Endometrium (tissue), 2 donors: ENCODE measurements around the gene NKX2-8.

Experiments
- FAIRE-seq: peaks from 2 replicates; lab custom pipeline; 2012; peaks lifted over from hg19 to GRCh38; lab: Jason Lieb, UNC
- donor health status: control.
- donor health status: control.

Gene NKX2-8

DNA sequence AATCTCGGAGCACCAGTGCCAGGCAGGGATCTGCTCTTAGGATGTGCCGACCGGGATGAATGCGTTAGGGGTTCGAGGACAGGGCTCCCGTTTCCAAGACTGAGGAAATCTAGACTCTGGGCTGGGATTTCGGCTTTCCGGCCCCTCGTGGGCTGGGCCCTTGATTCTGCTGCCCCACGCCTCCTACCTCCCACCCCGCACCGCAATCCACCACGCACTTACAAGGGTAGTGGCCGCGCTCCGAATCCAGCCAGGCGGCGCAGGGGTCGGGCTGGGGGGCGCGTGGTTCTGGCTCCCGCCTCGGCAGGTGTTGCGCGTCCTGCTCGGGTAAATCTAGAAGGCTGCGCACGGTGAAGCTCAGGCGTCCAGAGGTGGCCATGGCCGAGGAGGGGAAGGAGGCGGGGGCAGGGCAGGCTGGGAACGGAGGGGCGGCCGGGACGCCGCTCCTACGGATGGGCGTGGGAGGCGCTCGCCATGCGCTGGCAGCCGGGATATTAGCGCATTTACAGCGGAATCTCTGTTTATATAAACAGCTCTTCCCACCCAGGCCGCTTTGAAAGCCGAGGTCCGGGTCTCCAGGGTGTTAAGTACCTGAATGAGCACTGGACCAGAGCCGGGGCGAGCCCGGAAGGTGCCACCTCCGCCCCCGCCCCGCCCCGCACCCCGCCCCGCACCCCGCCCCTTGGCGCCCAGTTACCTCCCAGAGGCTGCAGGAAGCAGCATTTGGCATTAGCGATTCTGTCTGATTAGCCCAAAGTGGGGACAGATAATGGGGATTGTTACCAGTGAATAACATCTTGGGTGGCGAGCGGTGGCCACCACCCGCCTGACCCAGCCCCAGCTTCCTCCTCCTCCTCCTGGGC is at the start of gene NKX2-8:
NKX2-8 (minus strand) TSS at position 604 of the 863 bp plus-strand sequence; CDS start at position 379, 225 bp downstream.
- FAIRE-seq, result no peak

DNA sequence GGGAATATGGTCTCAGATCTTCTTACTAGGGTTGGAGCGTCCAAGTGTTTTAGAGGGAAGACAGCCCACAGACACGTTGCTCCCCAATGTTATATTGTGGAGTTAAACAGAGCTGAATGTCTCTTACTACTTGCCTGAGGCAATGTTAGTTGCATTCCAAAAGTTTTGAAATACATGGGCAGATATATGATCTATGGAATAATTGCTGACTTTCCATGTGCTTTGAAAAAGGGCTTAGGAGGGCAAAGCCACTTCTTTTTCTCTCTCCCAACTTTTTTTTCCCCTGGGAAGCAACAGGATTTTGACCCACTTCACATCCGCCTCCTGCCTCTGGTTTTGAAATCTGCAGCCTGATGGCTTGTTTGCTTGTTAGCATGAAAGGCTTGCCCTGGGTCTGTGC is 45.6 kb upstream of the NKX2-8 start:
- no peak for FAIRE-seq

DNA sequence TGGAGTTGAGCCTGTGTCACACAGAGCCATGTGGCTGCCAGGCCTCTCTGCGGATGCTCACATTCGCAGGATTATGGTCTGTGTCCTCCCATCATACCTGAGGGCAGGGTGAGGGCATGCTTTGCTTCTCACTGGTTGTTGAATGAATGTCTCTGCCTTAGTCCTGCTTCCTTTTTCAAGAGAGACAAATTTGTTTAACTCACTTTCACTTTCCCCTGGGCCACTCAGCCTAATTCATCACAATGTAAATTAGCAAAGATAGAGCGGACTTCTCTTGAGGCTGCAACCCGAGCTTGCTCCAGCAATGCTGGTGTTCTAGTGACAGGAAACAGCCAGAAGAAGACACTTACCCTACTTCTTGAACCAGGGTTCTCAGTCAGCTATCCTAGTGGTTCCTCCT is 43.7 kb upstream of the NKX2-8 start:
- no peak for FAIRE-seq

DNA sequence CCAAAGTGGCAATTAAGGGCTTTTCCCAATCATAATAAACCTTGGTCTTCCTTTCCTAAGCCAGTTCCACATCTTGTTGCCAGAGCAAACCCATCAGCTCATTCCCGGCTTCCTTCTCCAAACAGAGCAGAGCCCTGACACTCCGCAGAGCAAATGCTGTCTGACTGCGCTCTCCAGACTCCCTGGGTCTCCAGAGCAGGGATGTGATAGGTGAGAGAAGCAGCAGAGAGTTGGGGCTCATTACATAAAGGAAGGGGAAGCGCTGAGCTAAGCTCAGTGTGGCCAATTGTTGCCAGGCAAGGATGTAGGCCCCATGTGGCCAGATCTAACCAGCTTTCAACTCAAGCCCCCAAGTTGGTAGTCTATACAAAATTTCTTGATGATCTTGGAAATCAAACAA is 43.0 kb upstream of the NKX2-8 start:
- FAIRE-seq, result no peak

DNA sequence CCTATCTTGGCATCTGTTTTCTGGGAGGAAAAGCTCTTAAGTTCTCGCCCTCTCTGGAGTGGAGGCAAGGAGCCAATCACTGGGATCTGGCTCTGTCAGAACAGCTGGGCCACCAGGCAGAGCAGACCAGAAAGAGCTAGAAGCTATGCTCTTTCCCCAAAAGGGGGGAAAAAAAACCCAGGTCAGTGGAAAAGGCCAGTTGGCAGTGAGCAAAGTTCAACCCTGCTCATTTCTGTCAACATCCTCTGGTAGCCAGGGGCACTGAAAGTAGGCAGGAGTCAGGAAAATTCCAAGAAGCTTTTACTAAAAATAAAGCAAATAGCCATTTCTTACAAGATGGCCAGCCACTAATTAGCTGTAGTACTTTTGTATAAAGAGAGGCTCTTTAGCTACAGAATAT is 42.6 kb upstream of the NKX2-8 start:
- no peak for FAIRE-seq

DNA sequence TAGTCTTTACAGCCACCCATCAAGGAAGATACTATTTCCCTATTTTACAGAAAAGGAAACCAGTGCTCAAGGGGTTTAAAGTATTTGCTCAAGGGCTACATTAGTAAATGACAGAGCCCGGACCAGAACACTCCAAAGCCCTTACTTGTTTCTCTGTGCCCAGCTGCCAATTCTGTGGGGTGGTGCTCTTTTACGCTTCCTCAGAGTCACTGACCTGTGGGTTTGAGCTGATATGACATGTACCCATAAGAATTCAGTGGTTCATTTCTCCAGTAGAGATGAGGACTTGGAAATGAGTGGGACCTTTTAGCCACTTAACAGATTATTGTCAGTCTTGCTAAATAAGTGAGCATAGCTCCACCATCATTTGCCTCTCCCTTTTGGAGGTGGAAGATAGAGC is 37.4 kb upstream of the NKX2-8 start:
- FAIRE-seq, result no peak

DNA sequence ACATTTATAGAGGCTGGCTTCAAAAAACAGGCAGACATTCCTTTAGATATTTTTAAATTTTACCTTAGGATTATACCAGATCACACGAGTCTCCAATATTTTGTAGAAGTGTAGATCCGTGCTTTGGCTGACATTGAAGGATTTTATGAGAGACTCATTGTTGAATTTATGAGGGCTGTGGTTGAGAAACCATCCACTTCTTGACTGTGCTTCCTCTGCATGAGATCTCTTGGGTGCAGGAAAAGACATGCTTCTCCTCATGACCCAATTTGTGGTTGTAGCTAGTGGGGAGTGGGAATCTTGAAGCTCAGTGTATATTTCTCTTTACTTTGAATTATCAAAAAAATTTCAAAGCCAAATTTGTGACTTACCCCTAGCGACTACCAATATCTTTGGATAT is 36.7 kb upstream of the NKX2-8 start:
- no peak for FAIRE-seq

DNA sequence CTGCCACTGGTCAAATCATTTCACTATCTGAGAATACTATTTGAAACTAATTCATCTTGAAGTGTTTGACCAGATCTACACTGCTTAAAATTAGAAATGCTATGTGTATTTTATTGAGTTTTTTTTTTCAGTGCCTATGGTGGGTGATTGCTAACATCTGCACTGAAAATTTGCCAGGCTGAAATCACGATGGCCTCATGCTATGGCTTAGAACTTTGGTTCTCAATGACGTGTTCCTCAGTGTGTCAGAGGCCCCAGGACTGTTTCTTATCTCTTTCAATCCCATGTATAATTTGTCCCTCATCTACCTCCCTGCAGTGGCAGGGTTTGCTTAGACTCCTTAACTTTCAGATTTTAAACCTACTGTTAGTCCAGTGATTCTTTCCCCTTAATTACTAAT is 36.2 kb upstream of the NKX2-8 start:
- no peak for FAIRE-seq

DNA sequence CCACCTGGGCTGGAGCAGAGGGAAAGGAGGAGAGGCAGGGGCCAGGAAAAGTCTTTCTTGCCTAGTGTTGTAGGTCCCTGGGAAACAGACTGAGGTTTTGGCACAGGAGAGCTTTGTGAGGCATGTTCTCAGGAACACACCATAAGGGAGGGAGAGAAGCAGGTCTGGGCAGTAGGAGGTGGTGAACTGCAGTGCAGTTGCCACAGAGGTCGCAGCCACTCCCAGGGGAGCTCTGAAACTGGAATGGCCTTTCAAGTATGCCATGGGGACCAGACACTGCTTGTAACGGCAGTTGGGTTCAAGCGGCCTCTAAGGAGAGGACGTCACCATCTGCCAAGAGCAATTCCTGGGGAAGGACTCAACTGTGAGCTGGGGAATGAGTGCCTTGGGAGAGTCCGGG is 35.4 kb upstream of the NKX2-8 start:
- no peak for FAIRE-seq

DNA sequence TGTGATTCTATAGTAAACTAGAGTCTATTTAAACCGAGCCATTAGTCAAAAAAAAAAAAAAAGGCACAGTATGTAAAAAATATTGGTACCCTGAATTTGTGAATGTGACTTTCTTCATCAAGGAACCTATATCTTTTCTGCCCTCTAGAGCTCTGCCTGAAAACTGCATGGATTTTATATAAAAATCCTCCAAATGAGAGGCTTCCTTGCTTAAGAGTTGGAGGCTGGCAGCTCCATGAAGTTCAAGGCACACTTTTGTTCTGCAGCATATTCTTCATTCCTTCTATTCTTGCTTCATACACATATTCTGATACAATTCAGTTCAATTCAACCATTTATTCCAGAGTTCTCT is 23.1 kb upstream of the NKX2-8 start:
- FAIRE-seq, result no peak

DNA sequence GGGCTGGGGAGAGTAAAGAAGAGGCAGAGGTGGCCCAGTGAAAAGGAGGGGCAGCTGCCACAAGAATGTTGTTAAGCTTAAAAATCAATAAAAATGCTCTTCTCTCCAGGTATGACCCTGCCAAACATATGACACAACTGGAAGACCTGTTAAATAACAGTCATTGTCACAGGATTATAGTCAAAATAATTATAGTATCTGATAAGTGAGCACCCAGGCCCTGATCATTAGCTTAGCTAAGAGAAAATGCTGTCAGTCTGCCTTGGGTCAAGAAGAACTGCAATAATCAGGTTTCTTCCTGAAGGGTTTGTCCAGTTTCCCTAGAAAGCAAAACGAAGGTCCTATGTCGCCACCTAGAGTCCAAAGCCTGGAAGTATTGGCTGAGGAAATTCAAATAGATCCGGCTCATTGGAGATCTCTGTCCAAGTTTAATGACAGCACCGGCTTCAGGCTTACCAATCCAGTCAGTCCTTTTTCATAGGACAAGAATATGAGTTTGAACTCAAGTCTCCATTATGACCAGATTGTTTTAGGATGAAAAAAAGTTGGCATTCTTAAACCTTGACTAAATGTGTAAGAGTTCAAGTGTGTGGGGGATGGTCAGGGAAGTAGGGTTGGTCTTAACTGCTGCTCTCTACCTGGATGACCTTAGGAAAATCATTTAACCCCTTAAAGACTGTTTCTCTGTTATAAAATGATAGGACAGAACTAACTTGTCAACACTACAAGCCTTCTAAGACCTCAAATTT is 22.5 kb upstream of the NKX2-8 start:
- peak; percentile 77 for FAIRE-seq

DNA sequence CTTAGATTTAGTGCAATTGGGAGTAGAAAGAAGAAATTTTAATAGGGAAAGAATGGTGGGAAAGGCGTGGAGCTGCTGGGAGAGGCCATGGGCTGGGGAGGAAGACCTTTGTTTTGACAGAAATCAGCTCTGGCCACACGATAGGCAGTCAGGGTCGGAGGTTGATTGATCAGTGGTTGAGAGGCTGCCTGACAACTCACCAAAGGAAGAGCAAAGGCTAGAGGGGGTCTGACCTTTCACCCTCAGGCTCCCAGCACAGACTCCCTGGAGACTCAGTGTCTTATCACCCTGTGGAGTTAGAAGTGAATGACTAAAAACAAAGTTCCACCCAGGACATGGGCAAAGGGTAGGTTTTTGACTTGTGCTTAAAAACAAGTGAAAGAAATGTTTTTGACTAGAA is 18.0 kb upstream of the NKX2-8 start:
- FAIRE-seq, result no peak

DNA sequence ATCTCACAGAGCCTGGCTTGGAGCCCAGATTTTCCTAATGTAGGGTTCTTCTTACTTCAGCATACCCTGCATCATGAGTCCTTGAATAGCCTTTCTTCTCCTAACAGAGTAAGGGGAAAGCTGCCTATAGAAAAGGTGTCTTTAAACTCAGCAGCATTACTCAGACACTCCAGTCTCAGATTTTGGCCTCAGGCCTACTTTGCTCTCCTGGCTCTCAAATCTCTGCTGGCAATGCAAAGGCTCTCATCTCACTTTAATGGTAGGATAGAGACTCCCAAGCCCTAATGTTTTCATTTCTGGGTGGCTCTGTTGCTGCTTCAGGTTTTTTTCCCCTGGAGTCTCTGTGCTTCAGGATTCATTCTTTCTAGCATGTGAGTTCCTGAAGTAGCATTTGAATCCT is 9.1 kb upstream of the NKX2-8 start:
- FAIRE-seq, result no peak

DNA sequence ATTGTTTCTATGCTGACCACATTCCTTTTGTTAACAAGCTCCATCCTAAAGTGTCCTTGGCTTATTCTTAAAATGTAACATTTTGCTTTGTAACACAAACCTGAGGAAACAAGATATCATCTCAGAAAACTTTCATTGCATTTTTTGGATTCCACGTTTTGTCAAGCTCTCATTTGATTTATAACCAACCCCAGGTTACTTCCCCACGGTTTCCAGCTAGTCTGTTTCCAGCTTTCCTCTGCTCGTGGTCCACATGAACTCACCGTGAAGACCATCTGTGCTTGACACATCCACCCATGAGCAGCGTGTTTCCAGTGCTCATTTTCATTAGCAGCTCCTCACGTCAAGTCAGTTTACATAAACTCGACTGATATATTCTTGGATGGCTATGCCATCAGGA is 6.4 kb upstream of the NKX2-8 start:
- FAIRE-seq, result no peak

DNA sequence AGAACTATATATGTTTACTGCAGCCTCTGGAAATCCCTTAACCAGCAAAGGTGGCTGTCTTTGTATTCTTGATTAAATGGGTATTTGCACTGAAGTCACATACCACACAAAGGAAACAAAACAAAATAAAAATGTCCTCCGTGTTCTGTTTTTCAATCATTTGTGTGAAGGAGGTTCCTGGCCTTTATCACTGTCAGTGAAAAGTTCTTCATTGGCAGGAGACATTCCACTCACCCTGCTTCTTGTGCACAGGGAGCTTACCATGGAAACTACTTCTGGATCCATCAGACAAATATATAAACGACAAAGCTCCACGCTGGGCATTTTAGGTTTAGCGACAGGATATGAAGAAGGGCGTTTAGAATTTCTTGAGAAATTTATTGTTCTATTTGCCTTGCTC is 5.7 kb upstream of the NKX2-8 start:
- no peak for FAIRE-seq

DNA sequence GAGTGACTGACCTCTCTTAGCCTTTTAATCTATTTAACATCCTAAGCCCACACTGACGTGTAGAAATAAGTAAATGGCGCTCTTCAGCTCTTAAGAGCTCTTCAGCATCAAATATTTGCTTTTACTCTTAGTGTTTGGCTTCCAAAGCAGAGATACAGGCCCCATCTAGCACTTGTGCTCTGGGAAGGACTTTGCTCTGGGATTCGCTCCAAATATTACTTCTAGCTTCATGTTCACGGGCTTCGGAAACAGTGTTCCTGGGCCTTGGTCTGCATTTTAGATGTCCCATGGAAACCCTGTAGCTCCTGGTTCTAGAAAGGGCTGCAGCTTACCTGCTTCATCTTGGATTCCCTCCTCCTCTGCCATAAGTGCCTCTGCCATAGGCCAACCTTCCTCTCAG is 2.7 kb upstream of the NKX2-8 start:
- no peak for FAIRE-seq

DNA sequence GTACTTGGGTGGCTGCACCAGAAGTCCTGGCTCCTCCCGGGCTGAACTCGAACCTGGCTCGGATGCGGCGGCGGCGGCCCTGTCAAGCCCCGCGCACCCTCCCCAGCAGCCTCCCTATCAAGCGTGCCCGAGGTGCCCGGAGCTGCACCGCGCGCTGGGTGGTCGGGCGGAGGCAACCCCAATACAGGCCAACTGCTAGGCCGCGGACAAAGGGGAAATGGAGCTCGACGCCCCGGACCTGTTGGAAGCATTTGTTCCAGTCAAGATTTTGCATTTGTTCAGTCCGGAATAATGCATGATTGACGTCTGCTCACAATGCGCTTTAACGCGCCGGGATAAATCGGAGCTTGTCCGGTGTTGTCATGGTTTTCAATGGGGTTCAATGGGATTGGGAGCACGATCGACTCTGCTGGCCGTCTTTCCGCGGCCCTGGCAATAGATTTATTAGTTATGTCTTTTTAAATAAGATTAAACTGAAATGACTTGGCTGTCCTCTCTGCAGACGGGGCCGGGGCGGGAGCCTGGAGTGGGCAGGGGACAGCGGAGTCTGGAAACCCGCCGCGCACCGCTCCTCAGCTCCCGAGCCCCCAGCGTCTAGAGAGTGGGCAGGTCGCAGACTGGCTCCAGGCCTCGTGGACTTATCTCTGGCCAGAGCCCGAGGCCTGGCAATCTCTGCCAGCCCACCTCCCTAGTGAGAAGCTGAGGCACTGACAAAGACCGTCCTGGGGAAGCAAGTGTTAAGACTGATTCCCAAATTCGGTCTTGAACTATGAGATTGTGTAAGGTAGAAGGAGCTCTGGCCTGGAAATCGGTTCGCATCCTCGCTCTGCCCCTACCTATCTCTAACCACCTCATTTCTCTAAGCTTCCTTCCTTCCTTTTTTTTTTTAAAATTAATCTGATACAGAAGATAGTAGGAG is 1.7 kb upstream of the NKX2-8 start:
- FAIRE-seq, result no peak

DNA sequence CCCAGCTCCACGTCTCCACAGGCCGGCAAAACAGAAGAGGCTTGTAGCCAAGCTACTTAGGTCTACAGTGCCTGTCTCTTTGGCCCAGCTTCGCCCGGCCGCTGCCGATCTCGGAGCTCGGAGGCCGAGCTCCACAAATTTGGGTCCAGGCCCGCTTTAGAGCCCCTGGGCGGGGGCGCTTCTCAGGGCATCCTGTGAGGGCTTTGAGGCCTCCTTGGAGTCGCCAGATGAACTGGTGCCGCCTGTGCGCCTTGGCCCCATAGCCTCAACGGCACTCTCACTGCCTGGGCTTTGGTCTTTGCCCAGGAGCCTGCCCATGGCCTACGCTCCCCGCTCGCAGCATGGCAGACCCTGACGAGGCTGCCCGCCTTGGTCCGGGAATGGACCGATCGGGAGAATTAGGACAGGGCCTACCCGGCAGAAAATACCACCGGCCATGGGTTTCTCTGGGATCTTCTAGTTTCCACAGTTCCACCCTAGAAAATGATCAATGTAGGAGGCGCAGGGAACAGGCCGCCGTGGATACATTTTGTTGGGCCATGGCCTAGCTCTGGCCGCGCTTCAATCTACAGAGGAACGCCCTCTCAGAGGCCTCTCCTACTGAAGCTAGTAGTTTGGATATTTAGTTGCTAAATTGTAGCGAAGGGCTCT is 953 bp upstream of the NKX2-8 start:
- FAIRE-seq, result no peak

DNA sequence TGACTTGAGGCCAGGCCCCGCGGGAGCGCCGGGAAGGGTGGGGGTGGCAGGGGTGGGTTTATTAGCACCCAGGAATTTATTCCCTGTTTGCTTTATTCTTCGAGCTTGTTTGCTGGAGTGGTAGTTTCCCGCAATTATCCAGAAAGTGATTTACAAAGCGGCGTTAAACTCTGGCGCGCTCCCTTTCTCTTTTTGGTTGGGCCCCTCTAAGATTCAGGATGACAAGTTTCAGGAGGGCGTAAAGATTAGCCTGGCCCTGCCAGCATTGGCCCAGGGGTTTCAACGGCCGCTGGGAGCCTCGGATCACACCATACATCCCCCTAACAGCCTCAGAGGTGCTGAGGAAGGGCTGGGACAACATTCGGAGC is 444 bp upstream of the NKX2-8 start:
- FAIRE-seq, result no peak

DNA sequence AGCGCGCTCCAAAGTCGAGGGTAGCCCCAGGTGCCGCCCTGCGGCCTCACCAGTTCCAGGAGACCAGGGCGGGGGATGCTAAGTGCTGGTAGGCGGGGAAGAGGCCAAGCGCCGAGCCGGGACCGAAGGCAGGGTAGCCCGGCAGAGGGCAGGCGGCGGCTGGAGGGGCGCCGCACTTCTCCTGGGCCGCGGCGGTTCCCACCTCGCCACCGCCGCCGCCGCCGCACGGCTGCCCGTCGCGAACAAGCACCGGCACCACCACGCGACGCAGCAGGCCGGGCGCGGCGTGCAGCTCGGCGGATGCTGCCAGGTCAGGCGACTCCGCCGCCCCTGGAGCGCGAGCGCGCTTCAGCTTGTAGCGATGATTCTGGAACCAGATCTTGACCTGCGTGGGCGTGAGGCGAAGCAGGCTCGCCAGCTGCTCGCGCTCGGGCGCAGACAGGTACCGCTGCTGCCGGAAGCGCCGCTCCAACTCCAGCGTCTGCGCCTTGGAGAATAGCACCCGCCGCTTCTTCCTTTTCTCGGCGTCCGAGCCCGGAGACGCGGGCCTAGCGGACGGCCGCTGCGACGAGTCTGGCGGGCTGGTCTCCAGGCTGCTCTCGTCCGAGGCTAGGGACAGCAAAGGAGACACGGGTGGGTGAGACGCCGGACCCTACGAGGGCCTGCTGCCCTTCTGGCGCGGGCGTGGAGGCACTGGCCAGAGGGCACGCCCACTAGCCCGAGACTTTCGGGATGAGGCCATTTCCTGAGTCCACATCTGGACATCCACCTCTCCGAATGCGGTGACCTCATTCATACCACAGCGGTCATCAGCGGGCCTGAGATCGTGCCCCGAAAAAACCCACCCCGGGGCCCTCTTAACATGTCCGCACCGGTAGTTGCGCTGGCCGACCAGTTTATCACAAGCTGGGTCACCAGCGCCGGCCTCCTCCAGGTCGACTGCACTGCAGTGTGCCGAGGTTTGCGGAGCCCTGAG is 1.3 kb downstream of the NKX2-8 start:
- FAIRE-seq, result no peak
